Measurements from ENCODE around the gene CDH1. TPM values are rescaled to one million over a fixed set of nuclear protein-coding genes. Genes with fewer than 3 reads are reported as not detected.
A peak's percentile ranks its signal among the peaks of the same experiment; 100 is the strongest.

The CDH1 gene
- total RNA-seq, 1 experiment from 2014 or later, result 100 TPM

- intact Hi-C loops (cut with micrococcal nuclease), result loop anchor here (5.0 kb wide), 2 partner anchors 142 to 173 kb away; partner anchors contain the start of gene TANGO6
- Histone ChIP-seq H3K4me1 (ENCODE audit: insufficient read depth, low read length) (no peaks in the 10 kb centered on the region), H2AFZ (ENCODE audit: low read length) (no peak overlapping the region), H4K20me1 (ENCODE audit: low read length) (no peaks in the 10 kb centered on the region), H3K27me3 (ENCODE audit: low read length) (no peaks in the 10 kb centered on the region), H3K9me3 (ENCODE audit: low read length) (no peaks in the 10 kb centered on the region), H3K9ac (ENCODE audit: low read length) (no peak overlapping the region), H3K79me2 (ENCODE audit: low read length) (no peaks in the 10 kb centered on the region), H3K9me2 (replicated peaks; ENCODE audit: low read length) (no peaks in the 10 kb centered on the region), H3F3A (ENCODE audit: low read length, unreplicated experiment) (no peaks in the 10 kb centered on the region), H3K4me2 (ENCODE audit: low read length) (no peak overlapping the region), H3K36me3 (ENCODE audit: low read depth, low read length) (no peaks in the 10 kb centered on the region; the same call in 1 of the 2 replicates), H3K27ac (ENCODE audit: low read length) (no peak overlapping the region), H3K4me3 (ENCODE audit: low read length) (no peak overlapping the region)
- ATAC-seq, result no peak
- no peak for DNase-seq
- TF ChIP-seq EZH2phosphoT487 (IDR thresholded peaks at IDR 0.05; ENCODE audit: borderline replicate concordance, low read length) (no peak), CTCF (conservative IDR thresholded peaks at IDR 0.05; ENCODE audit: low read depth, low read length) (no peak), EZH2 (IDR thresholded peaks at IDR 0.05; ENCODE audit: low read length, unreplicated experiment) (no peak)
- ChIA-PET CTCF (no interaction called here), POLR2A (ENCODE audit: unreplicated experiment) (no interaction called here)
- BruUV-seq (replicated peaks), result no TSS peak
These were observed 37.0 kb upstream of the CDH1 start for GRCh38 chr16:68700120-68700519.

GRCh38 chr16:68700831-68701230 is 36.3 kb upstream of the CDH1 start:
- H2AFZ ChIP-seq (ENCODE audit: low read length), result no peak overlapping the region
- no peaks in the 10 kb centered on the region for H3K9me2 ChIP-seq (replicated peaks; ENCODE audit: low read length)
- no peak overlapping the region for H3K4me2 ChIP-seq (ENCODE audit: low read length)
- no peaks in the 10 kb centered on the region for H3K4me1 ChIP-seq (ENCODE audit: insufficient read depth, low read length)
- no peaks in the 10 kb centered on the region for H3K79me2 ChIP-seq (ENCODE audit: low read length)
- no peaks in the 10 kb centered on the region for H4K20me1 ChIP-seq (ENCODE audit: low read length)
- intact Hi-C loops (cut with micrococcal nuclease), result loop anchor here (5.0 kb wide), 2 partner anchors 141 to 174 kb away; partner anchors contain the start of gene TANGO6
- ChIA-PET CTCF (no interaction called here), POLR2A (ENCODE audit: unreplicated experiment) (no interaction called here)
- no TSS peak for BruUV-seq (replicated peaks)
- no peak overlapping the region for H3K4me3 ChIP-seq (ENCODE audit: low read length)
- ATAC-seq, result no peak
- H3K27ac ChIP-seq (ENCODE audit: low read length), result no peak overlapping the region
- DNase-seq, result no peak
- H3K9ac ChIP-seq (ENCODE audit: low read length), result no peak overlapping the region
- no peak for TF ChIP-seq EZH2phosphoT487 (IDR thresholded peaks at IDR 0.05; ENCODE audit: borderline replicate concordance, low read length)
- TF ChIP-seq CTCF (conservative IDR thresholded peaks at IDR 0.05; ENCODE audit: low read depth, low read length), result no peak
- TF ChIP-seq EZH2 (IDR thresholded peaks at IDR 0.05; ENCODE audit: low read length, unreplicated experiment), result no peak
- no peaks in the 10 kb centered on the region for H3K27me3 ChIP-seq (ENCODE audit: low read length)
- H3K9me3 ChIP-seq (ENCODE audit: low read length), result no peaks in the 10 kb centered on the region
- H3F3A ChIP-seq (ENCODE audit: low read length, unreplicated experiment), result no peaks in the 10 kb centered on the region
- H3K36me3 ChIP-seq (ENCODE audit: low read depth, low read length), result no peaks in the 10 kb centered on the region; the same call in 1 of the 2 replicates

- Histone ChIP-seq H3K4me1 (ENCODE audit: insufficient read depth, low read length) (peaks cover 18% of the 10 kb centered on the region), H3K9me3 (ENCODE audit: low read length) (no peaks in the 10 kb centered on the region), H3F3A (ENCODE audit: low read length, unreplicated experiment) (no peaks in the 10 kb centered on the region), H2AFZ (ENCODE audit: low read length) (no peak overlapping the region), H3K9ac (ENCODE audit: low read length) (no peak overlapping the region), H3K36me3 (ENCODE audit: low read depth, low read length) (no peaks in the 10 kb centered on the region), H3K79me2 (ENCODE audit: low read length) (no peaks in the 10 kb centered on the region), H3K27me3 (ENCODE audit: low read length) (no peaks in the 10 kb centered on the region), H3K9me2 (replicated peaks; ENCODE audit: low read length) (no peaks in the 10 kb centered on the region), H3K4me3 (ENCODE audit: low read length) (no peak overlapping the region), H4K20me1 (ENCODE audit: low read length) (no peaks in the 10 kb centered on the region), H3K4me2 (ENCODE audit: low read length) (no peak overlapping the region), H3K27ac (ENCODE audit: low read length) (no peak overlapping the region)
- BruUV-seq (replicated peaks), result no TSS peak
- intact Hi-C loops (cut with micrococcal nuclease), result loop anchor here (1.0 to 5.0 kb wide), 4 partner anchors 37 to 177 kb away; partner anchors contain the start of gene TANGO6
- ATAC-seq (peak; percentile 79), DNase-seq (peak; percentile 87)
- ChIA-PET POLR2A (ENCODE audit: unreplicated experiment) (no interaction called here), CTCF (interaction anchor here (0.5 to 0.7 kb wide), 3 partner anchors 40 to 114 kb away, joined by 5 to 7 read pairs (median 6); no protein-coding TSS in a partner anchor)
- peak; percentile 79 for TF ChIP-seq CTCF (conservative IDR thresholded peaks at IDR 0.05; ENCODE audit: low read depth, low read length)
- no peak for TF ChIP-seq EZH2 (IDR thresholded peaks at IDR 0.05; ENCODE audit: low read length, unreplicated experiment)
- TF ChIP-seq EZH2phosphoT487 (IDR thresholded peaks at IDR 0.05; ENCODE audit: borderline replicate concordance, low read length), result no peak
These were observed 32.7 kb upstream of the CDH1 start for GRCh38 chr16:68704232-68704867.

Data from PC-3 (cell line).